ENCODE measurements around the gene PPARG.
"Not testable (repeated sequence)": the region's sequence is repeated elsewhere in the genome, so short reads cannot be mapped to it uniquely, and the experiment has no call there.

The PPARG gene

GRCh38 chr3:12383218-12383617 lies 94.3 kb downstream of the PPARG start:
- DNase-seq (ENCODE audit: low read depth) = no peak
- no peak for TF ChIP-seq MAX (IDR thresholded peaks at IDR 0.05; ENCODE audit: low read depth, low read length)
- no peak for TF ChIP-seq POLR2A (IDR thresholded peaks at IDR 0.05; ENCODE audit: extremely low read depth, insufficient read length)
- TF ChIP-seq CTCF (IDR thresholded peaks at IDR 0.05; ENCODE audit: low read depth, low read length) = no peak
- no peak for TF ChIP-seq MYC (IDR thresholded peaks at IDR 0.05; ENCODE audit: low read depth, low read length)
- H3K4me3 ChIP-seq (ENCODE audit: low read depth, low read length) = no peak overlapping the region

GRCh38 chr3:12384451-12385233 lies 95.8 kb downstream of the PPARG start:
- H3K4me3 ChIP-seq (ENCODE audit: low read depth, low read length) = no peak overlapping the region
- DNase-seq (ENCODE audit: low read depth) = no peak
- no peak for TF ChIP-seq MYC (IDR thresholded peaks at IDR 0.05; ENCODE audit: low read depth, low read length)
- no peak for TF ChIP-seq POLR2A (IDR thresholded peaks at IDR 0.05; ENCODE audit: extremely low read depth, insufficient read length)
- TF ChIP-seq MAX (IDR thresholded peaks at IDR 0.05; ENCODE audit: low read depth, low read length) = no peak
- no peak for TF ChIP-seq CTCF (IDR thresholded peaks at IDR 0.05; ENCODE audit: low read depth, low read length)

GRCh38 chr3:12386514-12387291 lies 97.8 kb downstream of the PPARG start:
- not testable (repeated sequence) for H3K4me3 ChIP-seq (ENCODE audit: low read depth, low read length); DNase-seq (ENCODE audit: low read depth)

- H3K4me3 ChIP-seq (ENCODE audit: low read depth, low read length) = no peak overlapping the region
- no peak for DNase-seq (ENCODE audit: low read depth)
- TF ChIP-seq MYC (IDR thresholded peaks at IDR 0.05; ENCODE audit: low read depth, low read length) (no peak), MAX (IDR thresholded peaks at IDR 0.05; ENCODE audit: low read depth, low read length) (no peak), CTCF (IDR thresholded peaks at IDR 0.05; ENCODE audit: low read depth, low read length) (no peak), POLR2A (IDR thresholded peaks at IDR 0.05; ENCODE audit: extremely low read depth, insufficient read length) (no peak)
Observed at GRCh38 chr3:12388185-12388584, 99.3 kb downstream of the PPARG start.

- TF ChIP-seq CTCF (IDR thresholded peaks at IDR 0.05; ENCODE audit: low read depth, low read length) (no peak), MYC (IDR thresholded peaks at IDR 0.05; ENCODE audit: low read depth, low read length) (no peak), POLR2A (IDR thresholded peaks at IDR 0.05; ENCODE audit: extremely low read depth, insufficient read length) (no peak), MAX (IDR thresholded peaks at IDR 0.05; ENCODE audit: low read depth, low read length) (no peak)
- DNase-seq (ENCODE audit: low read depth) = no peak
- no peak overlapping the region for H3K4me3 ChIP-seq (ENCODE audit: low read depth, low read length)
Observed at GRCh38 chr3:12392101-12392878, 103.4 kb downstream of the PPARG start.

- H3K4me3 ChIP-seq (ENCODE audit: low read depth, low read length) = no peak overlapping the region
- peak; percentile 87 for DNase-seq (ENCODE audit: low read depth)
- TF ChIP-seq MYC (IDR thresholded peaks at IDR 0.05; ENCODE audit: low read depth, low read length) (no peak), MAX (IDR thresholded peaks at IDR 0.05; ENCODE audit: low read depth, low read length) (no peak), CTCF (IDR thresholded peaks at IDR 0.05; ENCODE audit: low read depth, low read length) (no peak), POLR2A (IDR thresholded peaks at IDR 0.05; ENCODE audit: extremely low read depth, insufficient read length) (no peak)
Observed at GRCh38 chr3:12393894-12394293, 105.0 kb downstream of the PPARG start.
